ENCODE measurements around the gene SLC1A5.

Gene SLC1A5

DNA sequence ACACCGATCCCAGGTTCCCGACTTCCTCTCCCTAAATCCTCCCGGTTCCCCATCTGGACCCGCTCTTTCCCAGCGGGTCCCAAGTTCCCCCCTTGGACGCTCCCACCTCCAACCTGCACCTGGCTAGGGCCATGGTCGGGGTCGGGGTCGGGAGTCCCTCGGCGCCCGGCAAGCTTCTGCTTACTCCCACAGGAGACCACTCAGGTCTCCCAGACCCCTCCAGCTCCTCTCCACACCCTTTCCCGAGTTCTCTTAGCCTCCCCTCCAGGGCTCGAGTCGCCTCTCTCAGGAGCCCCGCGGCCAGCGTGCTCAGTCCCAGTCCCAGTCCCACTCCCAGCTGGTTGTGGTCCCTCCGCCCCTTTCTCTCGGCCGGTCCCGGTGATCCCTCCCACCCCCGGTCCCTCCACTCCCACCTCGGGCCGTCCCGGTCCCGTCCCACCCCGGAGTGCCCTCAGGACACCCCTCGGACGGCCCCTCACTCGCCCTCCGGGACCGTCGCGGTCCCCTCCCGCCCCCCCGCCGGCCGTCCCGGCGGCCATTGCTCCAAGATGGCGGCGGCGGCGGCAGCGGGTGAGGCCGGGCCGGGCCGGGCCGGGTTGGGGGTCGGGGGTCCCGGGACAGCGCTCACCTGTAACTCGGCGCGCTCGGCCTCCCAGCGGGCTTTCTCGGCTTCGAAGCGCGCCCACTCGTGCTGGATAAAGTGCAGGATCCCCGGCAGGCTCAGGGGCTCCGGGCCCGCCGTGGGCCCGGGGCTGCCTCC is 42.7 kb downstream of the SLC1A5 start, which contains the start of gene FKRP:
FKRP (plus strand) TSS at position 537 of the 760 bp plus-strand sequence. CDS start 9,394 bp downstream, outside the sequence.
- H3K9me3 ChIP-seq (ENCODE audit: insufficient read depth, low read length): no peaks in the 10 kb centered on the region
- no peak for DNase-seq (ENCODE audit: low read depth, low spot score)
- H3K9ac ChIP-seq (ENCODE audit: insufficient read length, low read depth): peak within 1 kb of the TSS; percentile 87
- H3K4me1 ChIP-seq (ENCODE audit: insufficient read depth, insufficient read length): peaks cover 11% of the 10 kb centered on the region
- peak; percentile 13 for TF ChIP-seq YY1 (IDR thresholded peaks at IDR 0.05; ENCODE audit: insufficient read depth, insufficient read length)
- no peak for TF ChIP-seq ZNF274 (IDR thresholded peaks at IDR 0.05; ENCODE audit: low read depth, low read length)
- H3K4me3 ChIP-seq (ENCODE audit: insufficient read length, low read depth): peak within 1 kb of the TSS; percentile 81
- no peaks in the 10 kb centered on the region for H3K27me3 ChIP-seq (ENCODE audit: insufficient read depth, insufficient read length)
- peaks cover 46% of the 10 kb centered on the region for H3K36me3 ChIP-seq (ENCODE audit: insufficient read depth, insufficient read length, low read length)

DNA sequence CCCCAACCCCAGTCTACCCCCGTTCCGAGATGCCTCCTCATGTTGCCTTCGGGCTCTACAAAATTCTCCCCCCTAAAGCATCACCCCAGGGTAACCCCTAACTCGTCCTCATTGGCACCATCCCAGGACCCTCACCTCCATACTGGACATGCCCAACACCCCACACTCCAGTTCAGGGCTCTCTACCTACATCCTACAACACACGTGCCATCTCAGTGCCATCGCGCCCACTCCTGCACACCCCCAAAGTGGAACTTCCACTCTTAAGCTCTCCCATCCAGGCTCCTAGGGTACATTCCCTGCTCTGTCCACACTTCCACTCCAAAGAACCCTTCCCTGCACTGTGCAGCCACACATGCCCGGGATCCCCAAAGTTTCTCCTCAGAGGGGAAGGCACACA is 43.4 kb downstream of the SLC1A5 start:
- Histone ChIP-seq H3K9me3 (ENCODE audit: insufficient read depth, low read length) (no peaks in the 10 kb centered on the region), H3K27me3 (ENCODE audit: insufficient read depth, insufficient read length) (no peaks in the 10 kb centered on the region), H3K36me3 (ENCODE audit: insufficient read depth, insufficient read length, low read length) (peaks cover 45% of the 10 kb centered on the region), H3K4me1 (ENCODE audit: insufficient read depth, insufficient read length) (peaks cover 11% of the 10 kb centered on the region), H3K9ac (ENCODE audit: insufficient read length, low read depth) (peak overlapping the region; percentile 87), H3K4me3 (ENCODE audit: insufficient read length, low read depth) (peak overlapping the region; percentile 81)
- TF ChIP-seq SUZ12 (IDR thresholded peaks at IDR 0.05; ENCODE audit: extremely low read depth, insufficient read depth, insufficient read length): no peak
- no peak for TF ChIP-seq YY1 (IDR thresholded peaks at IDR 0.05; ENCODE audit: insufficient read depth, insufficient read length)
- TF ChIP-seq ZNF274 (IDR thresholded peaks at IDR 0.05; ENCODE audit: low read depth, low read length): no peak
- no peak for DNase-seq (ENCODE audit: low read depth, low spot score)

DNA sequence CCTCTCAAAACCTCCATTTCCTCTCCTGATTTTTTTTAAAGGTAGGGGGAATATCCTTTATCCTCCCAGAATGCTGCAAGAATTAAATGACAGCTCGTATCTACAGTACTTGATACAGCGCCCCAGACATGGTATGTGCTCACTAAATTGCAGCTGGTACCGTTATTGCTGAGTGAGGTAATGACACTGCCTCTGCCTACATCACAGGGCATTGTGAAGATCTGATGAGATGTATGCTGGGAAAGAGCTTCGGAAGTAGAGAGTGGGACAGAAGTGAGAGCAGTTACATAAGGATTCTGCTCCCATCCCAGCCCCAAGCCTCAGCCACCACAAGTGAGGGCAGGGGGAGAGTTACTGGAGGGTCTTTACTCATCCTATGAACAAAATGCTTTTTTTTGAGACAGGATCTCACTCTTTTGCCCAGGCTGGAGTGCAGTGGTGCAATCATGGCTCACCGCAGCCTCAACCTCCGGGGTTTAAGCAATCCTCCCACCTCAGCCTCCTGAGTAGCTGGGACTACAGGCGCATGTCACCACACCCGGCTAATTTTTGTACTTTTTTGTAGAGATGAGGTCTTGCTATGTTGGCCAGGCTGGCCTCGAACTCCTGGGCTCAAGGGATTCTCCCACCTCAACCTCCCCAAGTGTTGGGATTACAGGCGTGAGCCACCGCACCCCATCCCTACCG is 44.2 kb downstream of the SLC1A5 start:
- TF ChIP-seq SUZ12 (IDR thresholded peaks at IDR 0.05; ENCODE audit: extremely low read depth, insufficient read depth, insufficient read length) (no peak), ZNF274 (IDR thresholded peaks at IDR 0.05; ENCODE audit: low read depth, low read length) (no peak), YY1 (IDR thresholded peaks at IDR 0.05; ENCODE audit: insufficient read depth, insufficient read length) (no peak)
- DNase-seq (ENCODE audit: low read depth, low spot score): no peak
- peak overlapping the region; percentile 9 for H3K4me3 ChIP-seq (ENCODE audit: insufficient read length, low read depth)
- H3K36me3 ChIP-seq (ENCODE audit: insufficient read depth, insufficient read length, low read length): peaks cover 48% of the 10 kb centered on the region
- H3K4me1 ChIP-seq (ENCODE audit: insufficient read depth, insufficient read length): peaks cover 14% of the 10 kb centered on the region
- H3K9ac ChIP-seq (ENCODE audit: insufficient read length, low read depth): no peak overlapping the region
- no peaks in the 10 kb centered on the region for H3K27me3 ChIP-seq (ENCODE audit: insufficient read depth, insufficient read length)
- H3K9me3 ChIP-seq (ENCODE audit: insufficient read depth, low read length): no peaks in the 10 kb centered on the region

DNA sequence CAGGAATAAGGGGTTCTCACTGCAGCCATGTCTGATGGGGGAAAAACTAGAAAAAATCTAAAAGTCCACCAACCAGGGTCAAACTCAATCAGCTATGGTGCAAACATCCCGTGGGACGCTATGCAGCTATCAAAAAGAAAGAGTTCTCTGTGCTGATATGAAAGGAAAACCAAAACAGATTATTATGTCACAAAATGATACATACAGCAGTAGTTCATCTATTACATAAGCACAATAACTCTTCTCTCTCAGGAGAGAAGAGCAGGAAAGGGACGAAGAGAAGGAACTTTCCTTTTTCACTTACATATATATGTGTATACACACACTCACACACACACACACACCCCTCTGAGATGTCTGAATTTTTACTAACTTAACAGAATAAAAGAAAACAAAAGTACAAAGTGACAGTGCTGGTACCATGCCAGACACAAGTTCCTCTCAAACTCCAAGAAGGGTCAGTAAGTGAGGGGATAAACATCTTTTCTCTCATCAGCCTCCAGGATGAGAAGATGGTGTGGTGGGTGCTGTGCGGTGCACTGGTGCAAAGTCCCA is 45.4 kb downstream of the SLC1A5 start:
- Histone ChIP-seq H3K9me3 (ENCODE audit: insufficient read depth, low read length) (no peaks in the 10 kb centered on the region), H3K4me3 (ENCODE audit: insufficient read length, low read depth) (no peak overlapping the region), H3K9ac (ENCODE audit: insufficient read length, low read depth) (no peak overlapping the region), H3K4me1 (ENCODE audit: insufficient read depth, insufficient read length) (peaks cover 18% of the 10 kb centered on the region), H3K36me3 (ENCODE audit: insufficient read depth, insufficient read length, low read length) (peaks cover 50% of the 10 kb centered on the region), H3K27me3 (ENCODE audit: insufficient read depth, insufficient read length) (no peaks in the 10 kb centered on the region)
- DNase-seq (ENCODE audit: low read depth, low spot score): no peak
- TF ChIP-seq SUZ12 (IDR thresholded peaks at IDR 0.05; ENCODE audit: extremely low read depth, insufficient read depth, insufficient read length): no peak
- no peak for TF ChIP-seq ZNF274 (IDR thresholded peaks at IDR 0.05; ENCODE audit: low read depth, low read length)
- no peak for TF ChIP-seq YY1 (IDR thresholded peaks at IDR 0.05; ENCODE audit: insufficient read depth, insufficient read length)

DNA sequence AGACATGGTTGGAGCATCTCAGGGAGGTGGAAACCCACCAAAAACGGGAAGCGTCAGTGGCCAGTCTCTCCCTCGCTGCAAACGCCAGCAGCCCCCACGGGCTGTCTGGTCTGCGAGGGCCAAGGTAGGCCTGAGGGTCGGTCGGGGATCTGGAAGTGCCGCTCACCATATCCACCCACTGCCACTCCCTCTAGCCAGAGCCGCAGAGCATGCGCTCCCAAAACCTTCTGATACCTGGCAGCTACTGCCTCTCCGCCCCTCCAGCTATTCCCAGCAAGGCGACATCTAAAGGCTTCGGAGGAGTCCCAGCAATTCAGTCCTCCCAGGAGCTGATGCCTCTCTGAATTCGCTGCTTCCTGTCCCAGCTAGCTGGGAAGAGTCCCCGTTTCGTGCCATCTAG is 46.9 kb downstream of the SLC1A5 start:
- H3K4me3 ChIP-seq (ENCODE audit: insufficient read length, low read depth): no peak overlapping the region
- H3K9ac ChIP-seq (ENCODE audit: insufficient read length, low read depth): no peak overlapping the region
- peaks cover 66% of the 10 kb centered on the region for H3K36me3 ChIP-seq (ENCODE audit: insufficient read depth, insufficient read length, low read length)
- no peak for TF ChIP-seq ZNF274 (IDR thresholded peaks at IDR 0.05; ENCODE audit: low read depth, low read length)
- TF ChIP-seq YY1 (IDR thresholded peaks at IDR 0.05; ENCODE audit: insufficient read depth, insufficient read length): no peak
- TF ChIP-seq SUZ12 (IDR thresholded peaks at IDR 0.05; ENCODE audit: extremely low read depth, insufficient read depth, insufficient read length): no peak
- H3K9me3 ChIP-seq (ENCODE audit: insufficient read depth, low read length): no peaks in the 10 kb centered on the region
- no peaks in the 10 kb centered on the region for H3K27me3 ChIP-seq (ENCODE audit: insufficient read depth, insufficient read length)
- no peak for DNase-seq (ENCODE audit: low read depth, low spot score)
- peaks cover 16% of the 10 kb centered on the region for H3K4me1 ChIP-seq (ENCODE audit: insufficient read depth, insufficient read length)

DNA sequence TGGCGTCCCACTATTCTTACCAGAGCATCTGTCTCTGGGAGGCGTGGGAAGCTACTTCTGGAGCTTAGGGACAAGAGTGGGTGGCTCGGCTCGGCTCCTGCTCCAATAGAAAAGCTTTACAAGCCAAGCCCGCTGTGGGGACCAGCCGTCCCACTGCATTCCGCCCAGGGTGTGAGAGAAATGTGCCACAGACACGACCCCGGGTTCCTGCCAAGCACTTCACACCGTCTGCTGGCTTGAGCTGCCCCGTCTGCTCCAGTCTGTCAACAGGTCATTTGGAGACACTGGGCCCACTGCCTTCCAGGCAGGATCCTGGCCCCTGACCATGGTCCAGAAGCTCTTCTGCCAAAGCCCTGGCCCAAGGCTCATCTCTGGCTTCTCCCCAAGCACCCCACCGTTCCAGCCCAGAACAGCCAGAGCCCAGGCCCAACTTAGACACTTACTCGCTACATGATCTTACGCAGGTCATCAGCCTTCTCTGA is 49.1 kb downstream of the SLC1A5 start:
- DNase-seq (ENCODE audit: low read depth, low spot score): no peak
- no peak overlapping the region for H3K4me3 ChIP-seq (ENCODE audit: insufficient read length, low read depth)
- no peaks in the 10 kb centered on the region for H3K27me3 ChIP-seq (ENCODE audit: insufficient read depth, insufficient read length)
- no peak overlapping the region for H3K9ac ChIP-seq (ENCODE audit: insufficient read length, low read depth)
- no peaks in the 10 kb centered on the region for H3K9me3 ChIP-seq (ENCODE audit: insufficient read depth, low read length)
- no peak for TF ChIP-seq ZNF274 (IDR thresholded peaks at IDR 0.05; ENCODE audit: low read depth, low read length)
- TF ChIP-seq YY1 (IDR thresholded peaks at IDR 0.05; ENCODE audit: insufficient read depth, insufficient read length): no peak
- no peak for TF ChIP-seq SUZ12 (IDR thresholded peaks at IDR 0.05; ENCODE audit: extremely low read depth, insufficient read depth, insufficient read length)
- H3K36me3 ChIP-seq (ENCODE audit: insufficient read depth, insufficient read length, low read length): peaks cover 70% of the 10 kb centered on the region
- H3K4me1 ChIP-seq (ENCODE audit: insufficient read depth, insufficient read length): peaks cover 16% of the 10 kb centered on the region

DNA sequence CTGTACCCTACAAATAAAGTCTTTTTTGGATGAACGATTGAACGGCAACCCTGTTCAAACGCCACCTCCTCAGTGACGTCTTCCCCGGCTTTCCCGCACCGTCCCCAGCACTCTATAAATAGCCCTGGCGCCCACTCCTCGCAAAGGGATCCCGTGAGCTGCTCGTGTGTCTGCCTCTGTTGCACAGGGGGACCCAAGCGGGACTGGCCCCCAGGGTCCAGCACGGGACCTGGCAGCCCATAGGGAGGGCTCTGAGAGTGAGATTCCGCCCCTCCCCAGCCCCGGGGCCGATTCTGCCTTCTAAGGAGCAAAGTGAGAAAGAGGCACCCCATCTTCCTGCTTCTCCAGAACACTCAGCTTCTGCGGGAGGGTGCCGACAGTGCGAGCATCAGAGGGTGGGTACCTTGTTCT is 50.6 kb downstream of the SLC1A5 start:
- H3K9ac ChIP-seq (ENCODE audit: insufficient read length, low read depth): no peak overlapping the region
- H3K27me3 ChIP-seq (ENCODE audit: insufficient read depth, insufficient read length): no peaks in the 10 kb centered on the region
- H3K9me3 ChIP-seq (ENCODE audit: insufficient read depth, low read length): no peaks in the 10 kb centered on the region
- H3K4me3 ChIP-seq (ENCODE audit: insufficient read length, low read depth): no peak overlapping the region
- DNase-seq (ENCODE audit: low read depth, low spot score): no peak
- peaks cover 21% of the 10 kb centered on the region for H3K4me1 ChIP-seq (ENCODE audit: insufficient read depth, insufficient read length)
- peaks cover 75% of the 10 kb centered on the region for H3K36me3 ChIP-seq (ENCODE audit: insufficient read depth, insufficient read length, low read length)
- no peak for TF ChIP-seq ZNF274 (IDR thresholded peaks at IDR 0.05; ENCODE audit: low read depth, low read length)
- TF ChIP-seq SUZ12 (IDR thresholded peaks at IDR 0.05; ENCODE audit: extremely low read depth, insufficient read depth, insufficient read length): no peak
- no peak for TF ChIP-seq YY1 (IDR thresholded peaks at IDR 0.05; ENCODE audit: insufficient read depth, insufficient read length)

All from NT2/D1 (cell line).